Measurements from ENCODE around the gene NME4. TPM values are rescaled to one million over a fixed set of nuclear protein-coding genes. Genes with fewer than 3 reads are reported as not detected.

NME4 gene
- total RNA-seq, 4 donors from 2014 or later: 26.7 to 99.6 (median 47.8) TPM

- Histone ChIP-seq H3K9me3 (no peaks in the 10 kb centered on the region), H3K4me1 (peaks cover 0 to 41% (median 20%) of the 10 kb centered on the region in 4 donors), H3K36me3 (no peaks in the 10 kb centered on the region), H3K27ac (peak within 1 kb of the TSS; percentile 80 to 98 (median 94)), H3K4me3 (peak within 1 kb of the TSS; percentile 42 to 88 (median 66)), H3K27me3 (no peaks in the 10 kb centered on the region)
- DNase-seq (ENCODE audit: low spot score in 2 of 2): peak; percentile 64 to 69
- TF ChIP-seq, protein P1, sequence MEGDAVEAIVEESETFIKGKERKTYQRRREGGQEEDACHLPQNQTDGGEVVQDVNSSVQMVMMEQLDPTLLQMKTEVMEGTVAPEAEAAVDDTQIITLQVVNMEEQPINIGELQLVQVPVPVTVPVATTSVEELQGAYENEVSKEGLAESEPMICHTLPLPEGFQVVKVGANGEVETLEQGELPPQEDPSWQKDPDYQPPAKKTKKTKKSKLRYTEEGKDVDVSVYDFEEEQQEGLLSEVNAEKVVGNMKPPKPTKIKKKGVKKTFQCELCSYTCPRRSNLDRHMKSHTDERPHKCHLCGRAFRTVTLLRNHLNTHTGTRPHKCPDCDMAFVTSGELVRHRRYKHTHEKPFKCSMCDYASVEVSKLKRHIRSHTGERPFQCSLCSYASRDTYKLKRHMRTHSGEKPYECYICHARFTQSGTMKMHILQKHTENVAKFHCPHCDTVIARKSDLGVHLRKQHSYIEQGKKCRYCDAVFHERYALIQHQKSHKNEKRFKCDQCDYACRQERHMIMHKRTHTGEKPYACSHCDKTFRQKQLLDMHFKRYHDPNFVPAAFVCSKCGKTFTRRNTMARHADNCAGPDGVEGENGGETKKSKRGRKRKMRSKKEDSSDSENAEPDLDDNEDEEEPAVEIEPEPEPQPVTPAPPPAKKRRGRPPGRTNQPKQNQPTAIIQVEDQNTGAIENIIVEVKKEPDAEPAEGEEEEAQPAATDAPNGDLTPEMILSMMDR (IDR thresholded peaks at IDR 0.05): peak; percentile 12 to 61 (median 29)
- TF ChIP-seq EP300 (IDR thresholded peaks at IDR 0.05): peak; percentile 58 to 93
- TF ChIP-seq POLR2A (IDR thresholded peaks at IDR 0.05): peak; percentile 48 to 71
- 1% methylated on average over 51 of the region's 77 CpGs; no CpG with 5 or more reads in 1 of the 2 donors for WGBS, 2 donors
These were observed 28.2 kb downstream of the NME4 start, which contains the start of gene RAB11FIP3 for GRCh38 chr16:425082-425718. Gene RAB11FIP3, plus strand, starts transcription at chr16:425649. Its CDS starts 358 bp downstream, at chr16:426007.

DNA sequence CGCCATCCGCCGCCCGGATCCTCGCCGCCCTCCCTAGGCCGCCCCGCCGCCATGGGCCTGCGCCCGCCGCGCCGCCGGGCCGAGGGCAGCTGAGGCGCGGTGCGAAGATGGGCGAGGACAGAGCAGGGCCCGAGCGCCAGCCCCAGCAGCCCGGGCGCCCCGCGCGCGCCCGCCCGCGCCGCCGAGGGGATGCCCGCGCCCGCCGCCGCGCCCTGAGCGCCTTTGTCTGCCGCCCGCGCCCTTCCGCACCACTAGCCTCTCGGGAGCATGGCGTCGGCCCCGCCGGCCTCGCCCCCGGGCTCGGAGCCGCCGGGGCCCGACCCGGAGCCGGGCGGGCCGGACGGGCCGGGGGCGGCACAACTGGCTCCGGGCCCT lies 28.7 kb downstream of the NME4 start:
- WGBS, 2 donors: 2% methylated on average over 11 of the region's 63 CpGs; no CpG with 5 or more reads in 1 of the 2 donors
- Histone ChIP-seq H3K36me3 (no peaks in the 10 kb centered on the region), H3K27ac (peak overlapping the region; percentile 80 to 98 (median 94)), H3K4me3 (peak overlapping the region; percentile 42 to 88 (median 61)), H3K9me3 (no peaks in the 10 kb centered on the region), H3K27me3 (no peaks in the 10 kb centered on the region), H3K4me1 (peaks cover 0 to 41% (median 20%) of the 10 kb centered on the region in 4 donors)
- TF ChIP-seq, protein P1 (IDR thresholded peaks at IDR 0.05): no peak
- TF ChIP-seq POLR2A (IDR thresholded peaks at IDR 0.05) (no peak), EP300 (IDR thresholded peaks at IDR 0.05) (no peak)
- DNase-seq (ENCODE audit: low spot score in 2 of 2): no peak

- peak overlapping the region in 3 of 4 donors; percentile 21 to 98 (median 32) for H3K27ac ChIP-seq
- TF ChIP-seq, protein P1 (IDR thresholded peaks at IDR 0.05): no peak
- peak in 1 of 2 donors; percentile 4 for TF ChIP-seq EP300 (IDR thresholded peaks at IDR 0.05)
- peaks cover 0 to 41% (median 20%) of the 10 kb centered on the region in 4 donors for H3K4me1 ChIP-seq
- H3K9me3 ChIP-seq: no peaks in the 10 kb centered on the region
- peak overlapping the region; percentile 42 to 88 (median 66) for H3K4me3 ChIP-seq
- DNase-seq (ENCODE audit: low spot score in 2 of 2): no peak
- 0 to 1% methylated on average over 18 to 44 of the region's 97 CpGs for WGBS, 2 donors
- H3K27me3 ChIP-seq: no peaks in the 10 kb centered on the region
- no peaks in the 10 kb centered on the region for H3K36me3 ChIP-seq
These were observed 29.3 kb downstream of the NME4 start for GRCh38 chr16:426115-426905.

DNA sequence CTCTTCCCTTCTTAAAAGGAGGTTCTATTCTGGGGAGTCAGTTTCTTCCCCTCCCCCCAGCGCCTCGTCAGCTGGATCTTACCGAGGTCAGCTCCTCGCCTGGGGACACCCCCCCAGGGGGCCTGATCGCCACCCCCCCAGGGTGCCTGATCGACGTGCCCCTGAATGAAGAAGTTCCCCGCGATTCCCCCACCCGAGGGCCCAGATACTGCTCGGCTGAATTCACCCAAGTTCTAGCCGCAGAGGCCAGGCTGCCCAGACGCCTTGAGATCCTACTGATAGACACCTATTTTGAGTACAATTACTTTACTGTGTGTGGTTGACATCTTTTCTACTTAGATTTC lies 29.9 kb downstream of the NME4 start:
- Histone ChIP-seq H3K27ac (peak overlapping the region in 3 of 4 donors; percentile 21 to 98 (median 32)), H3K27me3 (no peaks in the 10 kb centered on the region), H3K36me3 (peaks cover 0 to 5% (median 0%) of the 10 kb centered on the region in 3 donors), H3K9me3 (no peaks in the 10 kb centered on the region), H3K4me1 (peaks cover 0 to 41% (median 20%) of the 10 kb centered on the region in 4 donors), H3K4me3 (peak overlapping the region; percentile 42 to 88 (median 66))
- DNase-seq (ENCODE audit: low spot score in 2 of 2): peak in 1 of 2 donors; percentile 14
- no peak for TF ChIP-seq EP300 (IDR thresholded peaks at IDR 0.05)
- TF ChIP-seq POLR2A (IDR thresholded peaks at IDR 0.05): no peak
- TF ChIP-seq, protein P1 (IDR thresholded peaks at IDR 0.05): no peak
- WGBS, 2 donors: 2 to 5% methylated on average over 11 to 13 of the region's 13 CpGs

Data from tibial nerve (tissue), 4 donors.